Measurements from ENCODE around the gene OTOG. TPM values are rescaled to one million over a fixed set of nuclear protein-coding genes. Genes with fewer than 3 reads are reported as not detected.

The OTOG gene
- total RNA-seq, 3 donors from 2014 or later, result 0.06 TPM; not detected in 2

DNA sequence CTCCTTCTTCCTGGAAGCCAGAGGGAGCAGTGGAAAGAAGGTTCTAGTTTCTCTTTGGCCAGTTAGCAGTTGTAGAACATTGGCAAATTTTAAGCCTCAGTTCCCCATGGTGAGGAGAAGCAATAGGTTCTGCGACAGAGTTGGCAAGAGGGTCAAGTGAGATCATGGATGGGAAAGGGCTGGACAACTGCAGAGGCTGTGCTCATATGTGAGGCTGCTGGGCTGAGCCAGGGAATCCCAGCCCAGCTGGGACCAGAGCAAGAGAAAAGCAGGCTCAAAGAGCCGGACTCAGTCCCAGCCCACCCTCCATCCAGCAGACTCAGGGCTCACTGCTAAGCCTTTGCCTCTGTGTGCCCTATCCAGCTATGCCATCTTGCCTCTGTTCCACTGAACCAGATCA is 105.5 kb downstream of the OTOG start:
- TF ChIP-seq, protein P1, sequence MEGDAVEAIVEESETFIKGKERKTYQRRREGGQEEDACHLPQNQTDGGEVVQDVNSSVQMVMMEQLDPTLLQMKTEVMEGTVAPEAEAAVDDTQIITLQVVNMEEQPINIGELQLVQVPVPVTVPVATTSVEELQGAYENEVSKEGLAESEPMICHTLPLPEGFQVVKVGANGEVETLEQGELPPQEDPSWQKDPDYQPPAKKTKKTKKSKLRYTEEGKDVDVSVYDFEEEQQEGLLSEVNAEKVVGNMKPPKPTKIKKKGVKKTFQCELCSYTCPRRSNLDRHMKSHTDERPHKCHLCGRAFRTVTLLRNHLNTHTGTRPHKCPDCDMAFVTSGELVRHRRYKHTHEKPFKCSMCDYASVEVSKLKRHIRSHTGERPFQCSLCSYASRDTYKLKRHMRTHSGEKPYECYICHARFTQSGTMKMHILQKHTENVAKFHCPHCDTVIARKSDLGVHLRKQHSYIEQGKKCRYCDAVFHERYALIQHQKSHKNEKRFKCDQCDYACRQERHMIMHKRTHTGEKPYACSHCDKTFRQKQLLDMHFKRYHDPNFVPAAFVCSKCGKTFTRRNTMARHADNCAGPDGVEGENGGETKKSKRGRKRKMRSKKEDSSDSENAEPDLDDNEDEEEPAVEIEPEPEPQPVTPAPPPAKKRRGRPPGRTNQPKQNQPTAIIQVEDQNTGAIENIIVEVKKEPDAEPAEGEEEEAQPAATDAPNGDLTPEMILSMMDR (IDR thresholded peaks at IDR 0.05), result no peak
- ATAC-seq (no peak), DNase-seq (no peak)
- intact Hi-C loops (cut with DNase I, micrococcal nuclease), result no loop called here
- Histone ChIP-seq H3K36me3 (ENCODE audit: low read depth) (no peaks in the 10 kb centered on the region), H3K4me3 (no peak overlapping the region), H3K4me1 (ENCODE audit: low read depth) (no peaks in the 10 kb centered on the region), H3K9me3 (peaks cover 3% of the 10 kb centered on the region)

DNA sequence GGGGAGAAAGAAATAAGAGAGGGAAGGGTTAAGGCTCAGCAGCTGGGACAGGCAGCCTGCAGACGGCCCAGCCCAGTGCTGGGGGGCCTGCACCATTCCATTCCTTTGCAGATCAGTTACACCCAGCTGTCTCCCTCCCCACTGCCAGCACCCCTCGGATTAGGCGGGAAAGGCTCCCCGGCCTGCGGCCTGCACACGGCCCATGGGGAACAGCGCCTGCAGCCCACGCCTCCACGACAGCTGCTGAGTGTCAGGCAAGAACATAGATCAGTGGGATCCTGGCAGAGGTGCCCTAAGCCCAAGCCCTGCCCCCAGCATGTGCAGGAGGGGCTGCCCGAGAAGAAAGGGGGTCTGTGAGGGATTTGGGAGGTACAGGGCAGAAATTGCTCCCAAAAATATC is 106.6 kb downstream of the OTOG start:
- Histone ChIP-seq H3K36me3 (ENCODE audit: low read depth) (no peaks in the 10 kb centered on the region), H3K4me1 (ENCODE audit: low read depth) (no peaks in the 10 kb centered on the region), H3K4me3 (no peak overlapping the region), H3K9me3 (peaks cover 3% of the 10 kb centered on the region)
- ATAC-seq (no peak), DNase-seq (no peak)
- TF ChIP-seq, protein P1 (IDR thresholded peaks at IDR 0.05), result no peak
- intact Hi-C loops (cut with DNase I, micrococcal nuclease), result no loop called here

DNA sequence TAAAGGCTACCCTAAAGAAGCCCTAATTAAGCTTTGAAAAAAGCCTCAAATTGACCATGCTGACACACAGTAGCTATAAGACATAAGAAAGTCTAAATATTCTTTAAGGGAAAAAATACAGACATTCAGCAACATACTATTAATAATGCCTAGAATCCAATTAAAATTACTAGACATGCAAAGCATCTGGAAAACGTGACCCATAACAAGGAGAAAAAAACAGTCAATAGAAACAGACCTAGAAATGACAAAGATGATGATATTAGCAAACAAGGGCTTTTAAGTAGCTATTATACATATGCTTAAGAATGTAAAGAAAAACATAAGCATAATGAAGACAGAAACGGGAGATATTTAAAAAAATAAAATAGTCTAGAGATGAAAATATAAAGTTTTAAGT is 108.6 kb downstream of the OTOG start:
- H3K36me3 ChIP-seq (ENCODE audit: low read depth), result no peaks in the 10 kb centered on the region
- H3K4me1 ChIP-seq (ENCODE audit: low read depth), result no peaks in the 10 kb centered on the region
- H3K4me3 ChIP-seq, result no peak overlapping the region
- no peak for ATAC-seq
- peaks cover 3% of the 10 kb centered on the region for H3K9me3 ChIP-seq
- TF ChIP-seq, protein P1 (IDR thresholded peaks at IDR 0.05), result no peak
- no peak for DNase-seq
- intact Hi-C loops (cut with DNase I, micrococcal nuclease), result no loop called here

DNA sequence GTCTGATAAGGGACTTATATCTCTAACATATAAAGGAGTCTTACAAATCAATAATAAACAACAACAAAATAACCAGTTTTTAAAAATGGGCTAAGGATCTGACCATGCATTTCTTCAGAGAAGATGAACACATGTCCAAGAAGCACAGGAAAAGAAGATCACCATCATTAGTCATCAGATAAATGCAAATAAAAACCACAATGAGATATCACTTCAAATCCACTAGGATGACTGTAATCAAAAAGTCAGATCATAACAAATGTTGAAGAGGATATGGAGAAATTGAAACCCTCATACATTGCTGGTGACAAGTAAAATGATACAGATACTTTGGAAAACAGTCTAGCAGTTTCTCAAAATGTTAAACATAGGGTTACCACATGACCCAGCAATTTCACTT is 111.2 kb downstream of the OTOG start:
- no peaks in the 10 kb centered on the region for H3K36me3 ChIP-seq (ENCODE audit: low read depth)
- no peaks in the 10 kb centered on the region for H3K4me1 ChIP-seq (ENCODE audit: low read depth)
- DNase-seq (no peak), ATAC-seq (no peak)
- H3K4me3 ChIP-seq, result no peak overlapping the region
- intact Hi-C loops (cut with DNase I, micrococcal nuclease), result no loop called here
- peaks cover 3% of the 10 kb centered on the region for H3K9me3 ChIP-seq
- TF ChIP-seq, protein P1 (IDR thresholded peaks at IDR 0.05), result no peak

DNA sequence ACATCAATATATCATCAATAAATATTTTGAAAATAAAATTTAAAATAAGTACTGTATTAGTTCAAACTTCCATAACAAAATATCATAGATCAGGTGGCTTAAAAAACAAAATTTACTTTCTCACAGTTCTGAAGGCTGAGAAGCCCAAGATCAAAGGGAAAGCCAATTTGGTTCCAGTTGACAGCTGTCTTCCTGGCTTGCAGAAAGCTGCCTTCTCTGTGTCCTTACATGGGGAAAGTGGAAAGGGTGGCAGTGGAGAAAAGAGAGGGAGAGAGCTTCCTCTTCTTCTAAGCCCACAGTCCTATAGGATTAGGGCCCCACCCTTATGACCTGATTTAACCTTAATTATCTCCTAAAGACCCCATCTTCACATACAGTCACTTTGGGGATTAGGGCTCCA is 121.1 kb downstream of the OTOG start:
- TF ChIP-seq, protein P1 (IDR thresholded peaks at IDR 0.05), result no peak
- no peaks in the 10 kb centered on the region for H3K36me3 ChIP-seq (ENCODE audit: low read depth)
- DNase-seq (no peak), ATAC-seq (no peak)
- intact Hi-C loops (cut with DNase I, micrococcal nuclease), result no loop called here
- no peak overlapping the region for H3K4me3 ChIP-seq
- H3K4me1 ChIP-seq (ENCODE audit: low read depth), result no peaks in the 10 kb centered on the region
- no peaks in the 10 kb centered on the region for H3K9me3 ChIP-seq

DNA sequence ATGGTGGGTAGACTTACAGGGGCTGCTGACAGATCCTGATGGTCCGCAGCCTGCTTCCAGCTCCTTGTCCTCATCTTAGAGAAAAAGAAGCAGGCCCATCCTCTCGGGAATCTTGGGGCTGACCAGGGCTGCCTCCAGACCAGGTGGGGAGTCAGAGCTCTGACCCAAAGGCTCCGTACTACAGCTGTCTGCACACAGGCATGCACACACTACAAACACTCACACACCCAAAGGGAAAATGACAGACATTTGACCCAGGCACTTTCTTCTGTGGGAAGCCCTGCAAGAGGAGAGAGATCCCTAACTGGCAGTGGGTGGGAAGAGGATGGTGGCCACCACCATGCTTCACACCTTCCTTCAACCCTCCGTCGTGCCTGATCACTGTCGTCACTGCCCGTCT is 125.4 kb downstream of the OTOG start:
- intact Hi-C loops (cut with DNase I, micrococcal nuclease), result no loop called here
- TF ChIP-seq, protein P1 (IDR thresholded peaks at IDR 0.05), result no peak
- Histone ChIP-seq H3K36me3 (ENCODE audit: low read depth) (no peaks in the 10 kb centered on the region), H3K4me1 (ENCODE audit: low read depth) (no peaks in the 10 kb centered on the region), H3K4me3 (no peak overlapping the region), H3K9me3 (no peaks in the 10 kb centered on the region)
- ATAC-seq (no peak), DNase-seq (no peak)

Data from mucosa of descending colon (tissue), 3 donors.